Islet of Langerhans (tissue), 1 donor: Measurements from ENCODE around the gene PARP1.

Experiments used
- FAIRE-seq: peaks from one replicate; lab custom pipeline; 2011; peaks lifted over from hg19 to GRCh38; lab: Jason Lieb, UNC

The PARP1 gene

DNA sequence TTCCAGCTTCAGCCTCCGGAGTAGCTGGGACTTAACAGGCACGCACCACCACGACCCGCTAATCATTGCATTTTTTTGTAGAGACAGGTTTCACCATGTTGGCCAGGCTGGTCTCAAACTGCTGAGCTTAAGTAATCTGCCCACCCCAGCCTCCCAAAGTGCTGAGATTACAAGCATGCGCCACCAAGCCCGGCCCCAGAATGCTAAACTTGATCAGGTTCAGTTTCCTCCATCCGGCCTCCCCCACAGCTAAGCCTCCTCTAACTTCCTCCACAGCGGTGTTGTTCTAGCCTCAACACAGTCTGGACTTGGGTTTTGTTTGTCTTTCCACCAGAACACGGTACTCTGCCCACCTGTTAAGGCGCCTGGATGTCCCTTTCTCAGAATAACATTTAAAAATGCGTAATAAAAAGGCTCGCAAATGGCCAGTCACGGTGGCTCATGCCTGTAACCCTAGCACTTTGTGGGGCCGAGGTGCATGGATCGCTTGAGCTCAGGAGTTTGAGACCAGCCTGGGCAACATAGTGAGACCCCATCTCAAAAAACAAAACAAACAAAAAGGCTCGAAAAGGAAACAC is 2.4 kb downstream of the PARP1 start:
- FAIRE-seq, result no peak

DNA sequence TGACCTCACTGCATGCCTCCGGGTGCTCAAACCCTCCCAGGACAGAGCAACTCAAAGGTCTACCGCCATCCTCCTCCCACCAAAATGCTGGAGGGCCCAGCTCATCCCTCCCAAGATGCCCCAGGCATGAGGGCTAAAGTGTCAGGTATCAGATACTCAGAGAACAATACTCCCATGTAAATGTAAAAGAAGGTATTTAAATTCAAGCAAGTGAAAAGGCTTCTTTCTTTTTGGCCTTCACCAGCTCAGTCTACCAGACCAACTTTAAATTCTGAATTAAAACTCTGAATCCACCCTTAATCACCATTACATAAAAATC is 3.0 kb downstream of the PARP1 start:
- no peak for FAIRE-seq

DNA sequence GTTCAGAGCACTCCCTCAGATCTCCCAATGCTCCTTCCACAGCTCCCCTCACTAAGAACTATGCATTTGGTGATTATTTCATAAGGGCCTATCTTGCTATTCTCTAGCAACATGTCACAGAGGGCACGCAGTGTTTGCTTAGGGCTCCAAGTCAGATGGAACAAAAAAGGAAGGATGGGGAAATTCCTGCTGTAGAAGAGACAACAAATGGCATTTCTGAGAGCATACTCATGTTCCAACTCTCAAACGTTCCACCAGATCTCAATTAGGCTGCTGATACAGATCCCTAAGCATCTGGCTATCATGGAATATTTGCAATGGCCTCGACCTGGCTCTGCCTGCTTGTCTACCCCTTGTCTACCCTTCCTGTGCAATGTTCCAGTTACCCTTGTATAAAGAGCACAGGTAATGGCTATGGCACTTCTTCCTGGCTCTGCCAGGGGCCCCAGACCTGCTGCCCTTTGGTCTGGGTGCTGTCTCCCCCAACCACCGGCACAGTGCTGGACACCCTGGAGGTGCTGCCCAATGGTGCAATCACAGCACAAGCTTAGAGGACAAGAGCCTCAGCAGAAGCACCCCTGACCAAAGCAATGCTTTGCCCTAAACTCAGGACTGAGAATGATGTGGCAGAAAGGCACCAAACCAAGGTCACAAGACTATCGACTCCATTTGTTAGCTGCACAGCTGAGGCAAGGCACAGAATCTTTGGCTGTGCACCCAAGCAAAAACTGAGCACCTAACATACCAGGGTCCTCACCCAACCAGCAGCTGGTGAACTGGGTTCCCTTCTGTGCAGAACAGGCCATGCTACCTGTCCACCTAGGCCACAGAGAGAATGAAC is 3.6 kb downstream of the PARP1 start:
- no peak for FAIRE-seq

DNA sequence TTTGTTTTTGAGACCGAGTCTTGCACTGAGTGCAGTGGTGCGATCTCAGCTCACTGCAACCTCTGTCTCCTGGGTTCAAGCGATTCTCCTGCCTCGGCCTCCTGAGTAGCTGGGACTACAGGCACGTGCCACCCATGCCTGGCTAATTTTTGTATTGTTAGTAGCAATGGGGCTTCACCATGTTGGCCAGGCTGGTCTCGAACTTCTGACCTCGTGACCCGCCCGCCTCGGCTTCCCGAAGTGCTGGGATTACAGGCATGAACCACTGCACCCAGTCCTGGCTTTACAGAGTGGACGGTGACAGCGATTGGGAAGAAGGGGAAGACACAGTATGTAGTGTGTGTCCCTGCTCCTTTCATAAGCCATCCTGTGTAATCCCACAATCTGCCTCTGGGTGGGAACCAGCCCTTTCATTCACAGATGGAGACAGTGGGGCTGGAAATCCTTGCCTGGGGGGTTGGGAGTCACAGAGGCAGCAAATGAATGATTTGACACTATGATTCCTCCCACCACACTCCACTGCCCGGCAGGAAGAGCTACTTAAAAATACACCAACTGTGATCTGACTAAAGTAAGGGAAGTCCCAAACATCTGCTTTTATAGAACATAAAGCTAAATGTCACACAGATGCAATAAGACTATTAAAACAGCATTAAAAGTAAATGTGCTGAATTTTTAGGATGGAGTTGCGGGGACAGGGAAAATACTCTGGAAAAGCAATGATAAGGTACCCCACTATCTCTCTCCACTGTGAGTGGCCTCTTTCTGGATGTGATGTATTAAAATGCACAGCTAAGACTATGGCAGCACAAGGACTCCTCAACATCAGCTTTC is 4.5 kb downstream of the PARP1 start:
- no peak for FAIRE-seq

- no peak for FAIRE-seq
Measured at GRCh38 chr1:226402739-226403165, 5.1 kb downstream of the PARP1 start.

DNA sequence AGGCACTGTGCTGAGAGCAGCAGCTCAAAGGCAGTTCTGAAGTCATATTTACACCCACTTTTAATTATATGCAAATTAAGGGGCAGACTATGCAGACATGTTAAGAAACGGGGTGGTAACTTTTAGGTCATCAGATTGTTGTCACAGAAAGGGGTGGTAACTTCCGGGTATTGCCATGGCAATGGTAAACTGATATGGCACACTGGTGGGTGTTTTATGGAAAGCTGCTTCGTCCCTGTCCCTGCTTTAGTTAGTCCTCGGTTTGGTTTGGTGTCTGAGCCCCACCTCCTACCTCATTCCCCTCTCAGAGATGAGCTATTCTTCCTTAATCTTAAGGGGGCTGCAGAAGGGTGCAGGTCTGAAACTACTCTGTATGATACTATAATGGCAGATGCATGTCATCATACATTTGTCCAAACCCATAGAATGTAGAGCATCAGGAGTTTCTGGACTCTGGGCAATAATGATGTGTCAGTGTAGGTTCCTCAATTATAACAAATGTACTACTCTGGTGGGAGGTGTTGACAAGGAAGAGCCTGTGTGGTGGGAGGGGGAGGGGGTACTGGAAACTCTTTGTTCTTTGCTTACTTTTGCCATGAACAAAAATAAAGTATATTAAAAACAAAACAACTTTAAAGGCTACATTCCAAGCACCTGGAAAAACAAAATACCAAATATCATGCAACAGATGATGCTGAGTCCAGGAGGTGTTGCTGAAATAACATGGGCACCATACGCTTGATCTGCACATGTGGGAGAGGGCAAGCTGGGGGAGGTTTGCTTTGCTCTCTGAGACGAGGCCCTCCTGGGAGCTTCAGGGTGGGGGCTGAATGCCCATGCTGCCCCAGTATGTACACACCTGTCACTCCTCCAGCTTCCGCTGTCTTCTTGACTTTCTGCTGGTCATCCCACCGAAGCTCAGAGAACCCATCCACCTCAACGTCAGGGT is 6.3 kb downstream of the PARP1 start:
- no peak for FAIRE-seq

DNA sequence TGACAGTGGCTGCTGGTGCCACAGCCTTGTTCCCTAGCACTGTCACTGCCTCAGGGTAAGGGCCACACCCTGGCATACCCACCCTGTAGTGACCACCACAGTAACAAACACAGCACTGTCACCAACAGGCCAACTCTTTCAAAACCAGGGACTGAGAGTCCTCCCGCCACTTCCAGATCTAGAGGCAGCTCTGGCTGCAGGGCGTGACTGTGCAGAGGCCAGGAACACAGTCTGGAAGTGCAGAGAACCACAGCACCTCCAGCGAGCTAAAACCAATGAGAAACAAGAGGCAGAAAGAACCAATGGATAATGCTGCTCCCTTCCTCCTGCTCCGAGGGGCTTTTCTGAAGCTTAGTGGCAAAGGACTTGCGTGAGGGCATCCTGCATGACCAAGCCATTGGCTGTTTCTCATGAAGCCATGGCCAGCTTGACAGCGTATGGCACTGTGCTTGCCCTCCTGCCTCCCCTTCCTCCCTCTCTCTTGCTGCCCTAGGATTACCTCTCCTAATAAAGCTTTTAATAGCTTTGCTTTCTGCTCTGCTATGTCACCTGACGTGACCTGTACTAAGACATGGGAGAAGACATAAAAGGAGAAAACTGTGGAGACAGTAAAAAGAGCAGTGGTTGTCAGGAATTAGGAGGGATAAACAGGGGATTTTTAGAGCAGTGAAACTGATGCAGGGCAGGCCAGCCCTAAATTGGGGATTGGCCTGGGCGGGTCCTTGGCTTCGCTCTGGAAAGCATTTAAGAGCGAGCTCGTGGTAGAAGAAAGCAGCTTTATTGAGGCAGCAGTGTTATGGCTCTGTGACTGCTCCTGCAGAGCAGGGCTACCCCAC is 7.2 kb downstream of the PARP1 start:
- FAIRE-seq, result no peak

DNA sequence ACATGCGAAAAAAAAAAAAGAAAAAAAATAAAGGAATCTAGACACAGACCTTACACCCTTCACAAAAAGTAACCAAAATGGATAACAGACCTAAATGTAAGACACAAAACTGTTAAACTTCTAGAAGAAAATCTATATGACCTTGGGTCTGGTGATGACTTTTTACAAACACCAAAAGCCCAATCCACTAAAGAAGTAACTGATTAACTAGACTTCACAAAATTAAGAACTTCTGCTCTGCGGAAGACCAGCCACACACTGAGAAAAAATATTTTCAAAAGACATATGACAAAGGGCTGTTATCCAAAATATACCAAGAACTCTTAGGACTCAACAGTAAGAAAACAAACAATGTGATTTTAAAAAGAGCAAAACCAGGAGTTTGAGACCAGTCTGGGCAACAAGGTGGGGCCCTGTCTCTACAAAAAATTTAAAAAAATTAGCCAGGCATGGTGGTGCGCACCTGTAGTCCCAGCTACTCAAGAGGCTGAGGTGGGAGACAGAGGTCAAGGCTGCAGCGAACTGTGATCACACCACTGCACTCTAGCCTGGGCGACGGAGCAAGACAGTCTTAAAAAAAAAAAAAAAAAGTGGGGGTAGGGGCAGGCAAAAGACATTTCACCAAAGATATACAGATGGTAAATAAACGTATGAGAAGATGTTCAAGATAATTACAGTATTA is 9.8 kb downstream of the PARP1 start:
- no peak for FAIRE-seq

DNA sequence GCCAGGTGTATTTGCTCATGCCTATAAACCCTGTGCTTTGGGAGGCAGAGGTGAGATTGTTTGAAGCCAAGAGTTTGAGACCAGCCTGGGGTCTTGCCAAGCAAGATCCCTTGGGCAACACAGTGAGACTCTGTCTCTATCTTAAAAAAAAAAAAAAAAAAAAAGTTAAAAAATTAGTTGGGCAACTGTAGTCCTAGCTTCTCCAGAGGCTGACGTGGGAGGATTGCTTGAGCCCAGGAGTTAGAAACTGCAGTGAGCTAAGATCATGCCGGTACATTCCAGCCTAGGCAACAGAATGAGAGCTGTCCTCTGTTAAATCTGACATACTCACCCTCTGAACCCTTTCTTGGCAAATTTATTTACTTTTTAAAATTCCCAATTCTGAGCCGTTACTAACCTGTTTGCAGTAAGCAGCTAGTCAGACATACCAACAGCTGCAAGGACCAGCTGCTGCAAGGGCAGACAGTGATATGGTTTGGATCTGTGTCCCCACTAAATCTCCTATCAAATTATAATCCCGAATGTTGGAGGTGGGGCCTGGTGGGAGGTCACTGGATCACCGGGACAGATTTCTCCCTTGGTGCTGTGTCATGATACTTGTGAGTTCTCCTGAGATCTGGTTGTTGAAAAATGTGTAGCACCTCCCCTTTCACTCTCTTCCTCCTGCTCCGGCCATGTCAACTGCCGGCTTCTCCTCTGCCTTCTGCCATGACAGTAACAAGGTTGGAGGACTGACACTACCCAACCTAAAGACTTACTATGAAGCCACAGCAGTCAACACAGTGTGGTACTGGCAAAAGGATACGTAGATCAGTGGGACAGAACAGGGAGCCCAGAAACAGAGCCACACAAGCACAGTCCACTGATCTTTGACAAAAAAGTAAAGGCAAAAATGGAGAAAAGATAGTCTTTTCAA is 10.6 kb downstream of the PARP1 start:
- FAIRE-seq, result no peak

- no peak for FAIRE-seq
Measured at GRCh38 chr1:226395753-226396152, 12.1 kb downstream of the PARP1 start.

DNA sequence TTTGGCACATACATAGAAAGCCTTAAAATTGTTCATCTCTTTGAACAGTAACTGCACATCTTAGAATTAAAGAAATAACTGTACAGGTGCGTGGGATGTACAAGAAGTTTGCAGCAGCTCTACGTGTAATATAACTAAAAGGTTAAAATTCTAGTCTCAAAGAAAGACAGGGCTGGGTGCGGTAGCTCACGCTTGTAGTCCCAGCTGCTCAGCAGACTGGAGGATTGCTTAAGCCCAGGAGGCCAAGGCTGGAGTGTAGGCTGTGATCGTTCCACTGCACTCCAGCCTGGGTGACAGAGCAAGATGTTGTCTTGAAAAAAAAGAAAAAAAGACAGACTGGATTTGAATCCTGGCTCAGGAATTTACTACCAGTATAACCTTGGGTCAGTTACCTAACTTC is 13.4 kb downstream of the PARP1 start:
- no peak for FAIRE-seq

GRCh38 chr1:226390681-226391080 is 17.2 kb downstream of the PARP1 start:
- FAIRE-seq, result no peak

DNA sequence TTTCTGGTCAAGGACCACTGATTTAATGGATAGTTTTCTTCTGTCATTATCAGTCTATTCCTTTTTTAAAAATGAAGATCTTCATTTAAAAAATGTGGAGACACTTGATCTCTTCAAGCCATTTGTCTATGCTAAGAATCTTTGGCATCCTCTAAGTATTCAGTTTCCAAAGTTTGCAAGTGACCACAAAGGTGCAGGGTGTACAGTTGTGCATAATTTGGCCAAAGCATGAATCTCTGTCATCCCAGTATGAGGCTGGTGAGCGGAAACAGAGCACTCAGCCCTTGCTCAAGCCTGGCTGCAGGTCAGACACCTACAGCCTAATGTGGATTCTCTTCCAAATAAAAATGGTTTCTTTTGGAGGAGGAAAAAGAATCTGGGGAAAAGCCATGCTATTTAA is 19.8 kb downstream of the PARP1 start:
- no peak for FAIRE-seq

GRCh38 chr1:226384717-226385116 is 23.2 kb downstream of the PARP1 start:
- no peak for FAIRE-seq

GRCh38 chr1:226384040-226384439 is 23.9 kb downstream of the PARP1 start:
- FAIRE-seq, result no peak

DNA sequence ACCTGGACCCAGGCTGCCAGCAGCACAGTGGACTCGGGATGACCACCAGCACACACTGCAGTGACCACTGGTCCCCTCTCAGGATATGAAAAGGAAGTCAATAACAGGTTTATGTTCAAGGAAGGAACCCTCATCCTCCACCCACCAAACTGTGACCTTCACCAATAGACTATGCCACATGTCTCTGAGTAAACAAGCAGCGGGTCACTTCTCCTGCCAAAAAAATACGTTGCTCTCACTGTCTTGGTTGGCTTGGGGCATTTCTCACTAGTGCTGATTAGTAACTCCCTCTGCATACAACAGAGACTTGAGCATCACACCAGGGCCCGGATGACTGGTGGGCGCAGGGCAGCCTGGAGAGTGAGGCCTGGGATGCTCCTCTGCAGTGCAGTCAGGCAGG is 25.9 kb downstream of the PARP1 start:
- no peak for FAIRE-seq

DNA sequence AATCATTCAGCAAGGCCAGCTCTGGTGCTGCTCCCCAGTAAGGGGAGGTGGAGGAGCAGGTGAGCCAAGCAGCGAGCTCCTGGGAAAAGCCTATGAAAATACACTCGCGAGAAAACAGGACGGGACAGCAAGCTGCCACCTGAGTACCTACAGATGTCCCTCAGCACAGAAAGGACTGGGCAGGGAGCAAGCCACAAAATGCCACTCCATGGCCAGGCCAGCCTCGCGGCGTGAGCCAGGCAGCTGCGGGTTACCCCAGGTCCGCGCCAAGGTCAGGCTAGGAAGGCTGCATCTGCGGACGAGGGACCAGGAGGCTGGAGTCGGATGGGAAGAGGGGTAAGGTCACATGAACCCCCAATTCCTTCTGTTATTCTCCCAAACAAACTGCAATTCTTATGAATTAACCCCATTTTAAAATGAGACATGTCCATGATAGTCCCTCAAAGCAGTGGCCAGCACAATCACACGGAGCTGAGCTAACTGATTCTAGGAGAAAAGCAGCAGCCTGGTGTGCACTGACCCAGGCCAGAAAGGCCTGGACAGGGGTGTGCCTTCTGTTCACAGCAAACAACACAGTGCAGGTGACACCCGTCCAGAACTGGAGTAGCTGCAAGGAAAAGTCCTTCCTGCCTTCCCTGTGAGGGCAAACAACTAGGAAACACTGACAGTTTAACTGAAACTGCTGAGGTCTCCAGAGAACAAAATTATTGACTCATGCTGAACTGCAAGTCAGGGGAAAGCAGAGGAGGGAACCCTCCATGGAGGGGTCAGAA is 26.5 kb downstream of the PARP1 start:
- no peak for FAIRE-seq

- no peak for FAIRE-seq
Measured at GRCh38 chr1:226378071-226378470, 29.8 kb downstream of the PARP1 start.

GRCh38 chr1:226376300-226376699 is 31.6 kb downstream of the PARP1 start:
- no peak for FAIRE-seq
